ENCODE data around the gene ABHD3.

DNA sequence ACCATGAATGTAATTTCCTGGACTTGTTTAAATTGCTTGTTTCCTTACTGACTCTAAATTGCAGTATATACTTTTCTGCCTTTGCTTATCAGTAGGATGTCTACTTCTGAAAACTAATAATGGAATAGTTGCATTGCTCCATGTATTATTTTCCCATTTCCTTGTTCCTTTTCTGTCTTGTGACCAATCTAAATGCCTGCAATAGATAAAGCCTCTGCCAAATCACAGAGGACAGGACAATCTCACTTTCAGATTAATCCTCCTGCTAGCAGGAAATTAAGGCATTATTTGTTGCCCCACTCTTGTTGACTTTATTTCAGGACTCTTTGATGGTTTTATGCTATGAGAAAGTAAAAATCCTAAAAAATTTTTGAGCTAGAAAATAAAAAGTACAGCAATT is 99.4 kb downstream of the ABHD3 start:
- TF ChIP-seq, protein P1, sequence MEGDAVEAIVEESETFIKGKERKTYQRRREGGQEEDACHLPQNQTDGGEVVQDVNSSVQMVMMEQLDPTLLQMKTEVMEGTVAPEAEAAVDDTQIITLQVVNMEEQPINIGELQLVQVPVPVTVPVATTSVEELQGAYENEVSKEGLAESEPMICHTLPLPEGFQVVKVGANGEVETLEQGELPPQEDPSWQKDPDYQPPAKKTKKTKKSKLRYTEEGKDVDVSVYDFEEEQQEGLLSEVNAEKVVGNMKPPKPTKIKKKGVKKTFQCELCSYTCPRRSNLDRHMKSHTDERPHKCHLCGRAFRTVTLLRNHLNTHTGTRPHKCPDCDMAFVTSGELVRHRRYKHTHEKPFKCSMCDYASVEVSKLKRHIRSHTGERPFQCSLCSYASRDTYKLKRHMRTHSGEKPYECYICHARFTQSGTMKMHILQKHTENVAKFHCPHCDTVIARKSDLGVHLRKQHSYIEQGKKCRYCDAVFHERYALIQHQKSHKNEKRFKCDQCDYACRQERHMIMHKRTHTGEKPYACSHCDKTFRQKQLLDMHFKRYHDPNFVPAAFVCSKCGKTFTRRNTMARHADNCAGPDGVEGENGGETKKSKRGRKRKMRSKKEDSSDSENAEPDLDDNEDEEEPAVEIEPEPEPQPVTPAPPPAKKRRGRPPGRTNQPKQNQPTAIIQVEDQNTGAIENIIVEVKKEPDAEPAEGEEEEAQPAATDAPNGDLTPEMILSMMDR (IDR thresholded peaks at IDR 0.05), result no peak
- TF ChIP-seq POLR2A (IDR thresholded peaks at IDR 0.05), result no peak

Data from heart left ventricle (tissue), 13 donors.